Measurements from ENCODE around the gene EIF3D. TPM values are rescaled to one million over a fixed set of nuclear protein-coding genes. Genes with fewer than 3 reads are reported as not detected.
A peak's percentile ranks its signal among the peaks of the same experiment; 100 is the strongest.

The EIF3D gene
- total and polyA plus RNA-seq, 2 of the 13 experiments (the other 11 are each of a cell fraction or from before 2014, with no cell fraction given) = 118 to 274 TPM

GRCh38 chr22:36470162-36470993, 58.6 kb downstream of the EIF3D start (continued):
- TF ChIP-seq SMAD1 (CRISPR knock-in tag; IDR thresholded peaks at IDR 0.05; ENCODE audit: borderline replicate concordance, low read depth) (no peak), BCLAF1 (IDR thresholded peaks at IDR 0.05) (no peak), RXRA (CRISPR knock-in tag; IDR thresholded peaks at IDR 0.05) (peak; percentile 58; the same call in 1 of the 2 replicates), FOXA3 (CRISPR knock-in tag; IDR thresholded peaks at IDR 0.05) (0 out of 2 replicates have a peak, but pooled peaks have one; percentile 19), ZBTB8A (CRISPR knock-in tag; IDR thresholded peaks at IDR 0.05; ENCODE audit: borderline replicate concordance, low read depth) (no peak), CEBPG (CRISPR knock-in tag; IDR thresholded peaks at IDR 0.05) (no peak), ZNF430 (CRISPR knock-in tag; IDR thresholded peaks at IDR 0.05) (0 out of 2 replicates have a peak, but pooled peaks have one; percentile 22), POGK (CRISPR knock-in tag; conservative IDR thresholded peaks at IDR 0.05) (no peak), JARID2 (CRISPR knock-in tag; IDR thresholded peaks at IDR 0.05; ENCODE audit: insufficient replicate concordance) (peak; percentile 56), ZNF577 (CRISPR knock-in tag; IDR thresholded peaks at IDR 0.05; ENCODE audit: borderline replicate concordance, low read depth) (no peak), ZNF205 (CRISPR knock-in tag; IDR thresholded peaks at IDR 0.05) (peak; percentile 46; the same call in 1 of the 2 replicates), TBX2 (CRISPR knock-in tag; IDR thresholded peaks at IDR 0.05; ENCODE audit: borderline replicate concordance) (peak; percentile 28; the same call in 1 of the 2 replicates), IRF2 (CRISPR knock-in tag; IDR thresholded peaks at IDR 0.05) (peak; percentile 78; the same call in 1 of the 2 replicates), ZNF629 (CRISPR knock-in tag; conservative IDR thresholded peaks at IDR 0.05) (no peak), ZNF891 (CRISPR knock-in tag; IDR thresholded peaks at IDR 0.05) (0 out of 2 replicates have a peak, but pooled peaks have one; percentile 66), KDM5B (CRISPR knock-in tag; IDR thresholded peaks at IDR 0.05; ENCODE audit: borderline replicate concordance) (0 out of 2 replicates have a peak, but pooled peaks have one; percentile 39), REPIN1 (CRISPR knock-in tag; IDR thresholded peaks at IDR 0.05; ENCODE audit: borderline replicate concordance, low read depth) (peak; percentile 69; the same call in 1 of the 2 replicates)
